Caco-2 (cell line): ENCODE data around the gene NANP. TPM values are rescaled to one million over a fixed set of nuclear protein-coding genes. Genes with fewer than 3 reads are reported as not detected.
A peak's percentile ranks its signal among the peaks of the same experiment; 100 is the strongest.
"Not testable (repeated sequence)": the region's sequence is repeated elsewhere in the genome, so short reads cannot be mapped to it uniquely, and the experiment has no call there.

Experiments used
- BruUV-seq: library from RNA; stranded (reverse); fragments of 400-500 nt; replicated peaks from 2 replicates; lab custom pipeline; 2021; lab: Mats Ljungman, UMichigan
- CTCF ChIA-PET: fragments of 300-600 bp; sonication (Branson Sonifier 250); formaldehyde crosslinking; loops from one replicate; lab custom pipeline; 2022; ENCODE audit warnings: antibody characterized with exemption; lab: Charles Lee
- POLR2A ChIA-PET: fragments of 300-600 bp; sonication (Branson Sonifier 250); formaldehyde crosslinking; loops from one replicate; lab custom pipeline; 2022; ENCODE audit warnings: antibody characterized with exemption; lab: Charles Lee
- DNase-seq, 2 experiments: peaks; one replicate each; pipeline versions ENCODE4 v3.0.0 to v3.0.0-alpha.2; 2020 to 2022
- H3K27me3 ChIP-seq: replicated peaks from 2 replicates; pipeline ENCODE4 v1.6.0; 2011; ENCODE audit warnings: low read length; ENCODE audit not compliant: control insufficient read depth, insufficient read depth
- H3K36me3 ChIP-seq: 2 replicates; pipeline ENCODE4 v1.5.1; 2011; ENCODE audit warnings: low read length; ENCODE audit not compliant: control insufficient read depth, insufficient read depth
- H3K4me1 ChIP-seq: fragments of 250-450 bp; sonication (Bioruptor Pico); 2 replicates; pipeline ENCODE4 v1.5.1; 2020; ENCODE audit warnings: mild to moderate bottlenecking
- H3K4me3 ChIP-seq: 2 replicates; pipeline ENCODE4 v1.5.1; 2011; ENCODE audit warnings: low read depth, mild to moderate bottlenecking, control low read depth, low read length
- H3K9me3 ChIP-seq: fragments of 250-450 bp; sonication (Bioruptor Pico); 2 replicates; pipeline ENCODE4 v1.5.1; 2020; ENCODE audit warnings: mild to moderate bottlenecking, moderate library complexity
- H3K27ac Mint-ChIP-seq: one replicate; pipeline ENCODE4 v1.8.0; 2022; ENCODE audit warnings: mixed read lengths; ENCODE audit not compliant: unreplicated experiment
- H3K27me3 Mint-ChIP-seq: one replicate; pipeline ENCODE4 v1.8.0; 2022; ENCODE audit warnings: mixed read lengths; ENCODE audit not compliant: insufficient read depth, unreplicated experiment
- H3K36me3 Mint-ChIP-seq: one replicate; pipeline ENCODE4 v1.8.0; 2022; ENCODE audit warnings: mild to moderate bottlenecking, mixed read lengths; ENCODE audit not compliant: insufficient read depth, unreplicated experiment
- H3K4me1 Mint-ChIP-seq: one replicate; pipeline ENCODE4 v1.8.0; 2022; ENCODE audit warnings: low read depth, mixed read lengths; ENCODE audit not compliant: unreplicated experiment
- H3K4me3 Mint-ChIP-seq: one replicate; pipeline ENCODE4 v1.8.0; 2022; ENCODE audit warnings: mild to moderate bottlenecking, moderate library complexity, mixed read lengths; ENCODE audit not compliant: unreplicated experiment
- H3K9me3 Mint-ChIP-seq: one replicate; pipeline ENCODE4 v1.8.0; 2022; ENCODE audit warnings: mixed read lengths; ENCODE audit not compliant: unreplicated experiment
- CTCF ChIP-seq, 2 experiments: fragments of 200-600 bp in 1 of 2; IDR thresholded peaks; 1 replicate in 1 of 2; 2 replicates in 1 of 2; pipeline versions ENCODE4 v1.5.1 to v1.8.0; 2011 to 2022; ENCODE audit warnings: antibody characterized with exemption in 1 of 2, control low read depth in 1 of 2, inconsistent platforms in 1 of 2, low read depth in 1 of 2, low read length in 1 of 2, mild to moderate bottlenecking in 1 of 2, moderate library complexity in 1 of 2; ENCODE audit not compliant: insufficient read depth in 1 of 2, severe bottlenecking in 1 of 2, unreplicated experiment in 1 of 2
- intact Hi-C: fragments of 100-400 bp; cut with micrococcal nuclease; formaldehyde crosslinking; loops from one replicate; pipeline ENCODE4 v1.10.0; 2022; ENCODE audit not compliant: unreplicated experiment
- total RNA-seq: library from RNA; stranded (reverse); gene quantifications from 2 replicates; pipeline ENCODE4 v1.2.3, GENCODE V29; 2022

Gene NANP
- total RNA-seq, 1 experiment from 2014 or later = 10.1 TPM

DNA sequence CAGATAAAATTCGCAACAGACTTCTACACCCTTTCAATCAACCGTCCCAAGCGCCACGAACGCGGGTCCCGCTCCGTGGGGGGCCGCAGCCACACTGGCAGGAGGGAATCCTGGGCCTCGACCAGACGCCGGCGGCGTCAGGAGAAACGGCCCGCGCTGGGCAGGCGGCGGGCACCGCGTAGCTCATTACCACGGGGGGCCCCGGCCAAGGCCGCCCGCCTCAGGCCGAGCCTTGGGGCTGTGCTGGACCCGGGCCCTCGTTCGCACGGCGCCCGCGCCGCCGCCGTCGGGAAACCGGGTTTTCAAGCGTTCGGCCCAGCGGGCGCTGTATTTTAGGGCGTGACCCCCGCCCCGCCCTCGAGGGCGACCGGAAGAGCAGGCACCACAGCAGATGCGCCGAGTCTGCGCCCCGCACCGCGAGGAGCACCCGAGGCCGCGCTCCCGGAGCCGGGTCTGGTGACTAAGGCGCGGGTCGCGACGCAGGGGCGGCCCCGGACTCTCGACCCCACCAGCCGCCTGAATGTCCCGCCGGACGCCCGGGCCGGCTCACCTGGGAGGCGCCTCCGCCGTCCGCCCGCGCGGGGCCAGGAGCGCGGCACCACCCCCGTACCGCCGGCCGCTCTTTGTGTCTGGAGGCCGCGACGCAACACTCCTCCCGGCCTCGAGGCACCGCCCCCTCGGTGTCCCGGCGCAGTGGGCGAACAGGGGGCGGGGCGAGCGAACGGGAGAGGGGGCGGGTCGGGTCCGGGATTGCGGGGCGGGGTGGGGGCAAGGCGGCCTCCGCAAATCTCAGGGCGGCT lies 38.7 kb downstream of the NANP start, which contains the start of gene NINL:
TSS of gene NINL (minus strand) at position 627 of the 800 bp plus-strand sequence. CDS start 58,944 bp downstream, outside the sequence.
- Mint-ChIP-seq H3K36me3 (peaks cover 6% of the 10 kb centered on the region), H3K4me1 (no peaks in the 10 kb centered on the region), H3K27ac (peak within 1 kb of the TSS; percentile 71), H3K27me3 (no peaks in the 10 kb centered on the region), H3K4me3 (peak within 1 kb of the TSS; percentile 78), H3K9me3 (no peaks in the 10 kb centered on the region)
- DNase-seq = peak; percentile 51 to 64
- H3K4me1 ChIP-seq = no peaks in the 10 kb centered on the region
- no peaks in the 10 kb centered on the region for H3K27me3 ChIP-seq
- no peaks in the 10 kb centered on the region for H3K36me3 ChIP-seq
- POLR2A ChIA-PET = no interaction called here
- intact Hi-C loops = no loop called here
- BruUV-seq = no TSS peak
- no peaks in the 10 kb centered on the region; the same call in 1 of the 2 replicates for H3K9me3 ChIP-seq
- CTCF ChIA-PET = no interaction called here
- H3K4me3 ChIP-seq = peak within 1 kb of the TSS; percentile 54
- TF ChIP-seq CTCF (IDR thresholded peaks at IDR 0.05; ENCODE audit: insufficient read depth in 1 of 2, low read depth in 1 of 2, low read length in 1 of 2, severe bottlenecking in 1 of 2, unreplicated experiment in 1 of 2) = no peak

GRCh38 chr20:25583607-25584006 lies 40.2 kb downstream of the NANP start:
- BruUV-seq, H3K27ac Mint-ChIP-seq, POLR2A ChIA-PET, DNase-seq, H3K9me3 ChIP-seq, H3K36me3 ChIP-seq, H3K27me3 Mint-ChIP-seq, H3K4me3 ChIP-seq, H3K9me3 Mint-ChIP-seq, intact Hi-C loops, H3K36me3 Mint-ChIP-seq, H3K27me3 ChIP-seq, H3K4me1 ChIP-seq, H3K4me1 Mint-ChIP-seq: not testable (repeated sequence)
- CTCF ChIA-PET = interaction anchor here (1.1 kb wide), 1 partner anchor 105 kb away, joined by 5 read pairs; no protein-coding TSS in a partner anchor
- peak overlapping the region; percentile 78 for H3K4me3 Mint-ChIP-seq

DNA sequence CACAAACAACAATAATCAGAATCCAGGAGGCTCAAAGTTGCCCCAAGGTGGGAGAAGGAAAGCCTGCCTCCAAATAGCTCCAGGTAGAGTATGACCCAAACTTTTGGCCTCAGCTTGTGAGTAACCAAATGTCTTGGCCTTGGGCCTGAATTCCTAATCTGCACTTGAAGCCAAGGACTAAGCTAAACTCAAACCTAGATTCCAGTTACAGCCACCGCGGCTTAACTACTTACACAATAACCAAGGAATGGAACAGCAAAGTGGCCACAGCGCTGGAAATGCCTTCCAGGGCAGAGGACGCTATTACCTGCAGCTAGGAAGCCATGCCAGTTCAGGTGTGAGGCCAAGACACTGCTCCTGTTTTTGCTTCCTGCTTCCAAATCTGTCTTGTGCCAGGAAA lies 43.1 kb downstream of the NANP start:
- BruUV-seq = no TSS peak
- H3K27ac Mint-ChIP-seq = no peak overlapping the region
- CTCF ChIA-PET = no interaction called here
- intact Hi-C loops = no loop called here
- Histone ChIP-seq H3K4me3 (no peak overlapping the region), H3K4me1 (no peaks in the 10 kb centered on the region), H3K9me3 (no peaks in the 10 kb centered on the region), H3K36me3 (no peaks in the 10 kb centered on the region), H3K27me3 (no peaks in the 10 kb centered on the region)
- H3K36me3 Mint-ChIP-seq = peaks cover 6% of the 10 kb centered on the region
- H3K9me3 Mint-ChIP-seq = no peaks in the 10 kb centered on the region
- peak in 1 of 2 experiments; percentile 11 for DNase-seq
- no peak for TF ChIP-seq CTCF (IDR thresholded peaks at IDR 0.05; ENCODE audit: insufficient read depth in 1 of 2, low read depth in 1 of 2, low read length in 1 of 2, severe bottlenecking in 1 of 2, unreplicated experiment in 1 of 2)
- no peaks in the 10 kb centered on the region for H3K27me3 Mint-ChIP-seq
- no peak overlapping the region for H3K4me3 Mint-ChIP-seq
- no peaks in the 10 kb centered on the region for H3K4me1 Mint-ChIP-seq
- POLR2A ChIA-PET = no interaction called here
